Measurements from ENCODE around the gene GDNF. TPM values are rescaled to one million over a fixed set of nuclear protein-coding genes. Genes with fewer than 3 reads are reported as not detected.

GDNF gene
- total and polyA plus RNA-seq, 2 donors (not counting 1 experiment from before 2014, with no cell fraction given), result not detected

- no peak for TF ChIP-seq EZH2 (IDR thresholded peaks at IDR 0.05; ENCODE audit: borderline replicate concordance, insufficient read depth, low read depth, low read length, poor library complexity, severe bottlenecking)
- TF ChIP-seq CTCF (IDR thresholded peaks at IDR 0.05), result no peak
- CTCF ChIA-PET, result no interaction called here
- intact Hi-C loops (cut with micrococcal nuclease), result no loop called here
- Histone ChIP-seq H3K79me2 (ENCODE audit: control insufficient read depth, insufficient read depth, low read length) (no peaks in the 10 kb centered on the region), H3K9ac (ENCODE audit: low read length) (no peak overlapping the region), H3K4me3 (ENCODE audit: control extremely low read depth in 1 of 5, extremely low read depth in 1 of 5, insufficient read depth in 1 of 5, low read depth in 2 of 5, low read length in 4 of 5) (no peak overlapping the region), H2AFZ (ENCODE audit: insufficient read depth, low read depth, low read length, poor library complexity, severe bottlenecking) (no peak overlapping the region), H3K36me3 (replicated peaks in 1 of 2; ENCODE audit: control extremely low read depth in 1 of 2, control insufficient read depth in 1 of 2, extremely low read depth in 1 of 2, insufficient read depth in 2 of 2, low read length in 1 of 2) (no peaks in the 10 kb centered on the region), H3K4me1 (ENCODE audit: control insufficient read depth in 2 of 2, insufficient read depth in 2 of 2, low read length in 2 of 2) (peaks cover 7 to 12% of the 10 kb centered on the region in 2 donors), H4K20me1 (ENCODE audit: control insufficient read depth, insufficient read depth, low read length, poor library complexity, severe bottlenecking) (no peaks in the 10 kb centered on the region), H3K27ac (ENCODE audit: low read length in 2 of 2) (no peak overlapping the region), H3K9me3 (ENCODE audit: control extremely low read depth in 1 of 3, control insufficient read depth in 2 of 3, insufficient read depth in 1 of 3, low read length in 2 of 3) (peaks cover 0 to 7% (median 0%) of the 10 kb centered on the region in 3 donors), H3K4me2 (replicated peaks; ENCODE audit: low read depth, low read length, poor library complexity, severe bottlenecking) (no peak overlapping the region), H3K27me3 (replicated peaks in 1 of 4; ENCODE audit: control extremely low read depth in 1 of 4, control insufficient read depth in 3 of 4, insufficient read depth in 4 of 4, low read length in 3 of 4) (peaks cover 0 to 40% (median 27%) of the 10 kb centered on the region in 4 experiments)
- no peak overlapping the region for H3K27ac Mint-ChIP-seq
- H3K4me1 Mint-ChIP-seq, result peaks cover 5% of the 10 kb centered on the region
- no peaks in the 10 kb centered on the region for H3K9me3 Mint-ChIP-seq (ENCODE audit: insufficient read depth)
- WGBS (ENCODE audit: insufficient coverage), result 87% methylated on average over 3 of the region's 7 CpGs
- DNase-seq (no peak), ATAC-seq (ENCODE audit: low read depth) (no peak)
- peaks cover 70% of the 10 kb centered on the region for H3K27me3 Mint-ChIP-seq
- POLR2A ChIA-PET, result no interaction called here
- no peak overlapping the region for H3K4me3 Mint-ChIP-seq
These were observed 7.9 kb downstream of the GDNF start for GRCh38 chr5:37831821-37832534.

- CTCF ChIA-PET, result no interaction called here
- no peak overlapping the region for H3K27ac ChIP-seq (ENCODE audit: low read length in 2 of 2)
These were observed 9.5 kb downstream of the GDNF start for GRCh38 chr5:37830348-37830747.

More at GRCh38 chr5:37830348-37830747, 9.5 kb downstream of the GDNF start:
- intact Hi-C loops (cut with micrococcal nuclease), result no loop called here
- DNase-seq (no peak), ATAC-seq (ENCODE audit: low read depth) (no peak)
- no peaks in the 10 kb centered on the region for H3K4me1 Mint-ChIP-seq
- TF ChIP-seq CTCF (IDR thresholded peaks at IDR 0.05) (no peak), EZH2 (IDR thresholded peaks at IDR 0.05; ENCODE audit: borderline replicate concordance, insufficient read depth, low read depth, low read length, poor library complexity, severe bottlenecking) (no peak)
- H3K27ac Mint-ChIP-seq, result no peak overlapping the region
- H3K27me3 Mint-ChIP-seq, result peaks cover 60% of the 10 kb centered on the region
- H3K4me3 ChIP-seq (ENCODE audit: control extremely low read depth in 1 of 5, extremely low read depth in 1 of 5, insufficient read depth in 1 of 5, low read depth in 2 of 5, low read length in 4 of 5), result no peak overlapping the region
- no peak overlapping the region for H3K4me2 ChIP-seq (replicated peaks; ENCODE audit: low read depth, low read length, poor library complexity, severe bottlenecking)
- H3K79me2 ChIP-seq (ENCODE audit: control insufficient read depth, insufficient read depth, low read length), result no peaks in the 10 kb centered on the region
- no peak overlapping the region for H3K4me3 Mint-ChIP-seq
- 82% methylated on average over 4 of the region's 5 CpGs for whole genome bisulfite sequencing (ENCODE audit: insufficient coverage)
- H3K9me3 Mint-ChIP-seq (ENCODE audit: insufficient read depth), result no peaks in the 10 kb centered on the region
- POLR2A ChIA-PET, result no interaction called here
- no peaks in the 10 kb centered on the region for H3K4me1 ChIP-seq (ENCODE audit: control insufficient read depth in 2 of 2, insufficient read depth in 2 of 2, low read length in 2 of 2)
- no peaks in the 10 kb centered on the region for H4K20me1 ChIP-seq (ENCODE audit: control insufficient read depth, insufficient read depth, low read length, poor library complexity, severe bottlenecking)
- no peaks in the 10 kb centered on the region for H3K36me3 ChIP-seq (replicated peaks in 1 of 2; ENCODE audit: control extremely low read depth in 1 of 2, control insufficient read depth in 1 of 2, extremely low read depth in 1 of 2, insufficient read depth in 2 of 2, low read length in 1 of 2)
- peaks cover 0 to 3% (median 0%) of the 10 kb centered on the region in 3 donors for H3K9me3 ChIP-seq (ENCODE audit: control extremely low read depth in 1 of 3, control insufficient read depth in 2 of 3, insufficient read depth in 1 of 3, low read length in 2 of 3)
- peaks cover 0 to 24% (median 18%) of the 10 kb centered on the region in 4 experiments for H3K27me3 ChIP-seq (replicated peaks in 1 of 4; ENCODE audit: control extremely low read depth in 1 of 4, control insufficient read depth in 3 of 4, insufficient read depth in 4 of 4, low read length in 3 of 4)
- H3K9ac ChIP-seq (ENCODE audit: low read length), result no peak overlapping the region
- no peak overlapping the region for H2AFZ ChIP-seq (ENCODE audit: insufficient read depth, low read depth, low read length, poor library complexity, severe bottlenecking)
